Measurements from ENCODE around the gene SKIL.

SKIL gene

GRCh38 chr3:170353485-170353884, 4.0 kb upstream of the SKIL start:
- DNase-seq (ENCODE audit: low read depth in 2 of 2) = no peak
- TF ChIP-seq, protein P1, sequence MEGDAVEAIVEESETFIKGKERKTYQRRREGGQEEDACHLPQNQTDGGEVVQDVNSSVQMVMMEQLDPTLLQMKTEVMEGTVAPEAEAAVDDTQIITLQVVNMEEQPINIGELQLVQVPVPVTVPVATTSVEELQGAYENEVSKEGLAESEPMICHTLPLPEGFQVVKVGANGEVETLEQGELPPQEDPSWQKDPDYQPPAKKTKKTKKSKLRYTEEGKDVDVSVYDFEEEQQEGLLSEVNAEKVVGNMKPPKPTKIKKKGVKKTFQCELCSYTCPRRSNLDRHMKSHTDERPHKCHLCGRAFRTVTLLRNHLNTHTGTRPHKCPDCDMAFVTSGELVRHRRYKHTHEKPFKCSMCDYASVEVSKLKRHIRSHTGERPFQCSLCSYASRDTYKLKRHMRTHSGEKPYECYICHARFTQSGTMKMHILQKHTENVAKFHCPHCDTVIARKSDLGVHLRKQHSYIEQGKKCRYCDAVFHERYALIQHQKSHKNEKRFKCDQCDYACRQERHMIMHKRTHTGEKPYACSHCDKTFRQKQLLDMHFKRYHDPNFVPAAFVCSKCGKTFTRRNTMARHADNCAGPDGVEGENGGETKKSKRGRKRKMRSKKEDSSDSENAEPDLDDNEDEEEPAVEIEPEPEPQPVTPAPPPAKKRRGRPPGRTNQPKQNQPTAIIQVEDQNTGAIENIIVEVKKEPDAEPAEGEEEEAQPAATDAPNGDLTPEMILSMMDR (IDR thresholded peaks at IDR 0.05; ENCODE audit: low read depth, low read length) = no peak
- H3K4me3 ChIP-seq (replicated peaks in 1 of 2; ENCODE audit: low read depth in 2 of 2, low read length in 2 of 2) = no peak overlapping the region

DNA sequence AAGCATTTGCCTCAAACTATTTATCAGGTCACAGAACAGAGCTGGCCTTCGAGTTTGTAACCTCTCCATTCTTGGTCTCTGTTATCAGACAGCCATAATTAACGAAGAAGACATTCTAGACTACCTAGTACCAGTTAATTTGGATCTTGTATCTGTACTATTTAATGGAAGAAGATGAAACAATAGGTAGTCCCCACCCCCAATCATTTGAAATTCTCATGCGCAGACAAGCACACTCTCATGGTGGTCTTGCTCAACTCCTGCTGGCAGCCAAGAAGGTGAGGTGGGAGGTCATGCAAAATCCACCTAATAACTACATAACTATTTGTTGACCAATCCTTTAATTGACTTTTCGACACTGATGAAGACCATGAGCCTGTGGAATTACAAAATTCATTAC, 2.8 kb upstream of the SKIL start:
- TF ChIP-seq, protein P1 (IDR thresholded peaks at IDR 0.05; ENCODE audit: low read depth, low read length) = no peak
- DNase-seq (ENCODE audit: low read depth in 2 of 2) = no peak
- H3K4me3 ChIP-seq (replicated peaks in 1 of 2; ENCODE audit: low read depth in 2 of 2, low read length in 2 of 2) = no peak overlapping the region

GRCh38 chr3:170355738-170356595, 1.5 kb upstream of the SKIL start:
- DNase-seq (ENCODE audit: low read depth in 2 of 2) = peak; percentile 66 to 71
- TF ChIP-seq, protein P1 (IDR thresholded peaks at IDR 0.05; ENCODE audit: low read depth, low read length) = no peak
- peak overlapping the region; percentile 39 to 51 for H3K4me3 ChIP-seq (replicated peaks in 1 of 2; ENCODE audit: low read depth in 2 of 2, low read length in 2 of 2)

- TF ChIP-seq, protein P1 (IDR thresholded peaks at IDR 0.05; ENCODE audit: low read depth, low read length) = no peak
- peak; percentile 83 to 97 for DNase-seq (ENCODE audit: low read depth in 2 of 2)
- H3K4me3 ChIP-seq (replicated peaks in 1 of 2; ENCODE audit: low read depth in 2 of 2, low read length in 2 of 2) = peak overlapping the region; percentile 39 to 51
Observed at GRCh38 chr3:170356596-170357175, 829 bp upstream of the SKIL start.

GRCh38 chr3:170358042-170359010, 811 bp downstream of the SKIL start:
- H3K4me3 ChIP-seq (replicated peaks in 1 of 2; ENCODE audit: low read depth in 2 of 2, low read length in 2 of 2) = peak overlapping the region; percentile 70 to 90
- TF ChIP-seq, protein P1 (IDR thresholded peaks at IDR 0.05; ENCODE audit: low read depth, low read length) = peak; percentile 41
- peak; percentile 71 to 75 for DNase-seq (ENCODE audit: low read depth in 2 of 2)

DNA sequence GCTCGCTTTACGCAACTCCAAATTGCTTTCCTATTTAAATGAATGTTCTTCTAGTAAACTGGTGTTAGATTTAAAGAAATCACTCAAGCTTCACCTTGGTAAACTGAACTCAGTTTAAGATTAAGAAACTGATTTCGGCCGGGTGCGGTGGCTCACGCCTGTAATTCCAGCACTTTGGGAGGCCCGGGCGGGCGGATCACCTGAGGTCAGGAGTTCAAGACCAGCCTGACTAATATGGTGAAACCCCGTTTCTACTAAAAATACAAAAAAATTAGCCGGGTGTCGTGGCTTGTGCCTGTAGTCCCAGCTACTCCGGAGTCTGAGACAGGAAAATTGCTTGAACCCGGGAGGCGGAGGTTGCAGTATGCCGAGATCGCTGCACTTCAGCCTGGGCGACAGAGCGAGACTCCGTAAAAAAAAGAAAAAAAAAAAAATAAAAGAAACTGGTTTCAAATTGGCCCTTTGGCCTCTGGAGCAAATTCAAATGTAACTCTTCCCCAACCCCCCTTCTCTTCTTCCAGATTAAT, 1.7 kb downstream of the SKIL start:
- DNase-seq (ENCODE audit: low read depth in 2 of 2) = peak in 1 of 2 donors; percentile 12
- peak overlapping the region; percentile 70 to 90 for H3K4me3 ChIP-seq (replicated peaks in 1 of 2; ENCODE audit: low read depth in 2 of 2, low read length in 2 of 2)
- TF ChIP-seq, protein P1 (IDR thresholded peaks at IDR 0.05; ENCODE audit: low read depth, low read length) = no peak
